Nephron (organoid): ENCODE data around the gene FBN1.

ENCODE experiments used
- H3K27ac Mint-ChIP-seq, 3 experiments: 2 replicates each; pipeline ENCODE4 v1.8.0; 2020; ENCODE audit warnings: mixed read lengths in 3 of 3, mild to moderate bottlenecking in 2 of 3, moderate library complexity in 1 of 3
- H3K27me3 Mint-ChIP-seq: 2 replicates; pipeline ENCODE4 v1.8.0; 2021; ENCODE audit warnings: low read depth, mild to moderate bottlenecking, moderate library complexity, mixed read lengths
- H3K36me3 Mint-ChIP-seq: 2 replicates; pipeline ENCODE4 v1.8.0; 2020; ENCODE audit warnings: low read depth, mixed read lengths
- H3K4me1 Mint-ChIP-seq: 2 replicates; pipeline ENCODE4 v1.8.0; 2020; ENCODE audit warnings: mixed read lengths
- H3K4me3 Mint-ChIP-seq, 3 experiments: 2 replicates each; pipeline ENCODE4 v1.8.0; 2020; ENCODE audit warnings: mild to moderate bottlenecking in 3 of 3, mixed read lengths in 3 of 3, moderate library complexity in 2 of 3
- H3K9me3 Mint-ChIP-seq: 2 replicates; pipeline ENCODE4 v1.8.0; 2020; ENCODE audit warnings: mixed read lengths
- TF ChIP-seq, protein P1 (sequence below), 3 experiments: fragments of 200-600 bp; sonication (generic); IDR thresholded peaks; one replicate each; pipeline ENCODE4 v1.5.0; 2021; ENCODE audit warnings: antibody characterized with exemption in 3 of 3; ENCODE audit not compliant: unreplicated experiment in 3 of 3

FBN1 gene

DNA sequence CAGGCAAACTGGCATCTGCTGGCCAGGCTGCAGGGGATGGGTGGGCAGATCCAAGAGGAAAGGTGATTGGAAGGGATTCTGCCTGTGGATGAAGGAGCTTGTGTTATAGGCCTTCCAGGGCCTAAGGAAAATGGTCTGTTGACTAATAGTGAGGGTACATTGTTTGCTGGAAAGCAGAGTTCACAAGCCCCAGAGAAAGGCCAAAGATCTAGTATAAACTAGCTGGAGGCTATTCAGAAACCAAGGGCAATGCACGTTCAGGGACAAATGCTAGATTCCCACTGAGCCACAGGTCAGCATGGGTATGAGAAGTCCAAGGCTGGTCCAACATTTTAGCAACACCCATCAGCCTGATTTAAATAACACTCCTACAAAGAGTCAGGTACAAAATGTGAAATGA is 74.7 kb downstream of the FBN1 start:
- Mint-ChIP-seq H3K4me1 (peaks cover 17% of the 10 kb centered on the region), H3K27me3 (peaks cover 5% of the 10 kb centered on the region), H3K9me3 (peaks cover 16% of the 10 kb centered on the region), H3K27ac (peak overlapping the region in 1 of 3 experiments; percentile 21), H3K4me3 (no peak overlapping the region), H3K36me3 (peaks cover 15% of the 10 kb centered on the region)
- TF ChIP-seq, protein P1, sequence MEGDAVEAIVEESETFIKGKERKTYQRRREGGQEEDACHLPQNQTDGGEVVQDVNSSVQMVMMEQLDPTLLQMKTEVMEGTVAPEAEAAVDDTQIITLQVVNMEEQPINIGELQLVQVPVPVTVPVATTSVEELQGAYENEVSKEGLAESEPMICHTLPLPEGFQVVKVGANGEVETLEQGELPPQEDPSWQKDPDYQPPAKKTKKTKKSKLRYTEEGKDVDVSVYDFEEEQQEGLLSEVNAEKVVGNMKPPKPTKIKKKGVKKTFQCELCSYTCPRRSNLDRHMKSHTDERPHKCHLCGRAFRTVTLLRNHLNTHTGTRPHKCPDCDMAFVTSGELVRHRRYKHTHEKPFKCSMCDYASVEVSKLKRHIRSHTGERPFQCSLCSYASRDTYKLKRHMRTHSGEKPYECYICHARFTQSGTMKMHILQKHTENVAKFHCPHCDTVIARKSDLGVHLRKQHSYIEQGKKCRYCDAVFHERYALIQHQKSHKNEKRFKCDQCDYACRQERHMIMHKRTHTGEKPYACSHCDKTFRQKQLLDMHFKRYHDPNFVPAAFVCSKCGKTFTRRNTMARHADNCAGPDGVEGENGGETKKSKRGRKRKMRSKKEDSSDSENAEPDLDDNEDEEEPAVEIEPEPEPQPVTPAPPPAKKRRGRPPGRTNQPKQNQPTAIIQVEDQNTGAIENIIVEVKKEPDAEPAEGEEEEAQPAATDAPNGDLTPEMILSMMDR (IDR thresholded peaks at IDR 0.05; ENCODE audit: unreplicated experiment in 3 of 3) = no peak

- Mint-ChIP-seq H3K27me3 (peaks cover 5% of the 10 kb centered on the region), H3K4me3 (no peak overlapping the region), H3K36me3 (peaks cover 10% of the 10 kb centered on the region), H3K4me1 (peaks cover 28% of the 10 kb centered on the region), H3K9me3 (peaks cover 16% of the 10 kb centered on the region), H3K27ac (no peak overlapping the region)
- TF ChIP-seq, protein P1 (IDR thresholded peaks at IDR 0.05; ENCODE audit: unreplicated experiment in 3 of 3) = no peak
These were observed 75.8 kb downstream of the FBN1 start for GRCh38 chr15:48569591-48570302.

GRCh38 chr15:48566668-48567067 is 78.8 kb downstream of the FBN1 start:
- H3K4me3 Mint-ChIP-seq = peak overlapping the region in 1 of 3 experiments; percentile 19
- peaks cover 44% of the 10 kb centered on the region for H3K4me1 Mint-ChIP-seq
- TF ChIP-seq, protein P1 (IDR thresholded peaks at IDR 0.05; ENCODE audit: unreplicated experiment in 3 of 3) = no peak
- peaks cover 10% of the 10 kb centered on the region for H3K36me3 Mint-ChIP-seq
- H3K27me3 Mint-ChIP-seq = peaks cover 5% of the 10 kb centered on the region
- peak overlapping the region; percentile 84 to 93 (median 91) for H3K27ac Mint-ChIP-seq
- H3K9me3 Mint-ChIP-seq = peaks cover 16% of the 10 kb centered on the region

GRCh38 chr15:48565560-48566482 is 79.7 kb downstream of the FBN1 start:
- H3K27ac Mint-ChIP-seq = peak overlapping the region; percentile 84 to 93 (median 91)
- TF ChIP-seq, protein P1 (IDR thresholded peaks at IDR 0.05; ENCODE audit: unreplicated experiment in 3 of 3) = no peak
- H3K4me1 Mint-ChIP-seq = peaks cover 48% of the 10 kb centered on the region
- H3K4me3 Mint-ChIP-seq = peak overlapping the region in 1 of 3 experiments; percentile 33
- peaks cover 3% of the 10 kb centered on the region for H3K27me3 Mint-ChIP-seq
- H3K36me3 Mint-ChIP-seq = peaks cover 10% of the 10 kb centered on the region
- peaks cover 16% of the 10 kb centered on the region for H3K9me3 Mint-ChIP-seq

DNA sequence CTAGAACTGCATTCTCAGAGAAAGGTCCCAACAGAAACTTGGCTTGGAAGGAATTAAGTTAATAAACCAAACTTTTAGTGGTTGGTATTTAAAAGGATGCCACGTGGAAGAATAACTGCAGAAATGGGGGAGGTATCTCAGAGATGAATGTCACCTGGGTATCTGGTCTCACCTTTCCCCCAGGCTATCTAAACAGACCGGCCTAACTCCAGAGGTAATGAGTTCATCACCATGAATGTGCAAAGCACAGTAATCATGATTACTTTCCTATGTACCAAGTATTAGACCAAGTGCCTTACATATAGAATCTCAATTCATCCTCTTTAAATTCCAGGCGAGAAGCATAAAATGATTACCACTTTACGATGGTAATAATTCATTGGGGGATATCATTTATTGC is 80.8 kb downstream of the FBN1 start:
- Mint-ChIP-seq H3K4me3 (no peak overlapping the region), H3K27ac (peak overlapping the region; percentile 49 to 91 (median 84))

More for the DNA sequence above, 80.8 kb downstream of the FBN1 start:
- peaks cover 16% of the 10 kb centered on the region for H3K9me3 Mint-ChIP-seq
- H3K27me3 Mint-ChIP-seq = no peaks in the 10 kb centered on the region
- TF ChIP-seq, protein P1 (IDR thresholded peaks at IDR 0.05; ENCODE audit: unreplicated experiment in 3 of 3) = no peak
- H3K4me1 Mint-ChIP-seq = peaks cover 60% of the 10 kb centered on the region
- peaks cover 10% of the 10 kb centered on the region for H3K36me3 Mint-ChIP-seq
